OCI-LY3 (cell line): ENCODE measurements around the gene PROB1.

Source experiments
- CTCF ChIP-seq: fragments of 200-600, 300-600 bp; sonication (generic); IDR thresholded peaks from 2 replicates; pipeline ENCODE4 v1.5.1; 2014; ENCODE audit warnings: antibody characterized with exemption, low read length, low read depth
- EZH2phosphoT487 ChIP-seq: fragments of 200-600 bp; shearing (Covaris generic); IDR thresholded peaks from 2 replicates; pipeline ENCODE4 v1.6.1; 2018; ENCODE audit warnings: antibody characterized with exemption, mixed run types, low read depth

- TF ChIP-seq CTCF: no peak
- TF ChIP-seq EZH2phosphoT487: no peak
These were observed 18.2 kb upstream of the PROB1 start for GRCh38 chr5:139413153-139413552.
